ENCODE results near the gene ABHD17C. TPM values are rescaled to one million over a fixed set of nuclear protein-coding genes. Genes with fewer than 3 reads are reported as not detected.

Gene ABHD17C
- total and polyA plus RNA-seq, 7 donors, result 1.1 to 3.7 (median 2.6) TPM

DNA sequence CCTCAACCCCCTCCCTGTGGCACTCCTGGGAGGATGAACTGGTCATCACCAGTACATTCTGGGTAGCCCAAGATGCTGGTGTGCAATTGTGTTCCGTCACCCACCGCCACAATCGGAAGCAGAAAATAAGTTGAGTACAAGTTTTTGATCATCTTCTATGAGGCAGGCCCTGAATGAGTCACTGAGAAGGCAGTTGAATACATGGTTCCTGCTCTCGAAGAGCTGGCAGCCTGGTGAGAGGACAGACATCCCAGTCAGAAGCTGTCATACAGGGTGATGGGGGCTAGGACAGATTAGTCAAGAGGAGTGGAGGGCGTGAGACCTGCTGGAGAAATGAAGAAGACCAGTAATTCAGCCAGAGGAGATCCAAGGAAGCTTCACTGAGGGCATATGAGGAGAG lies 90.2 kb downstream of the ABHD17C start:
- Histone ChIP-seq H3K4me3 (no peak overlapping the region), H3K27me3 (ENCODE audit: insufficient read depth in 3 of 3, low read length in 2 of 3) (peaks cover 3 to 24% (median 5%) of the 10 kb centered on the region in 3 donors), H3K36me3 (ENCODE audit: insufficient read depth in 1 of 2, low read depth in 1 of 2) (no peaks in the 10 kb centered on the region), H3K9me3 (no peaks in the 10 kb centered on the region), H3K27ac (no peak overlapping the region), H3K4me1 (no peaks in the 10 kb centered on the region)
- TF ChIP-seq, protein P1, sequence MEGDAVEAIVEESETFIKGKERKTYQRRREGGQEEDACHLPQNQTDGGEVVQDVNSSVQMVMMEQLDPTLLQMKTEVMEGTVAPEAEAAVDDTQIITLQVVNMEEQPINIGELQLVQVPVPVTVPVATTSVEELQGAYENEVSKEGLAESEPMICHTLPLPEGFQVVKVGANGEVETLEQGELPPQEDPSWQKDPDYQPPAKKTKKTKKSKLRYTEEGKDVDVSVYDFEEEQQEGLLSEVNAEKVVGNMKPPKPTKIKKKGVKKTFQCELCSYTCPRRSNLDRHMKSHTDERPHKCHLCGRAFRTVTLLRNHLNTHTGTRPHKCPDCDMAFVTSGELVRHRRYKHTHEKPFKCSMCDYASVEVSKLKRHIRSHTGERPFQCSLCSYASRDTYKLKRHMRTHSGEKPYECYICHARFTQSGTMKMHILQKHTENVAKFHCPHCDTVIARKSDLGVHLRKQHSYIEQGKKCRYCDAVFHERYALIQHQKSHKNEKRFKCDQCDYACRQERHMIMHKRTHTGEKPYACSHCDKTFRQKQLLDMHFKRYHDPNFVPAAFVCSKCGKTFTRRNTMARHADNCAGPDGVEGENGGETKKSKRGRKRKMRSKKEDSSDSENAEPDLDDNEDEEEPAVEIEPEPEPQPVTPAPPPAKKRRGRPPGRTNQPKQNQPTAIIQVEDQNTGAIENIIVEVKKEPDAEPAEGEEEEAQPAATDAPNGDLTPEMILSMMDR (IDR thresholded peaks at IDR 0.05), result no peak
- 94 to 95% (median 95%) methylated on average over 5 of the region's 5 CpGs for WGBS, 3 donors
- intact Hi-C loops (cut with DNase I), result loop anchor here in 1 of 2 donors (10.0 kb wide), 1 partner anchor 159 kb away; no protein-coding TSS in a partner anchor
- no peak for DNase-seq
- ATAC-seq, result no peak

- WGBS, 3 donors, result 88 to 96% (median 93%) methylated on average over 5 of the region's 5 CpGs
- no peak overlapping the region for H3K27ac ChIP-seq
- no peaks in the 10 kb centered on the region for H3K9me3 ChIP-seq
- no peak overlapping the region for H3K4me3 ChIP-seq
- no peaks in the 10 kb centered on the region for H3K4me1 ChIP-seq
- peaks cover under 1 to 23% (median 3%) of the 10 kb centered on the region in 3 donors for H3K27me3 ChIP-seq (ENCODE audit: insufficient read depth in 3 of 3, low read length in 2 of 3)
- H3K36me3 ChIP-seq (ENCODE audit: insufficient read depth in 1 of 2, low read depth in 1 of 2), result no peaks in the 10 kb centered on the region
- ATAC-seq, result no peak
- TF ChIP-seq, protein P1 (IDR thresholded peaks at IDR 0.05), result no peak
- intact Hi-C loops (cut with DNase I), result loop anchor here in 1 of 2 donors (10.0 kb wide), 1 partner anchor 159 kb away; no protein-coding TSS in a partner anchor
- no peak for DNase-seq
These were observed 90.8 kb downstream of the ABHD17C start for GRCh38 chr15:80785811-80786354.

- H3K4me3 ChIP-seq, result no peak overlapping the region
- DNase-seq (no peak), ATAC-seq (no peak)
- TF ChIP-seq, protein P1 (IDR thresholded peaks at IDR 0.05), result no peak
- H3K4me1 ChIP-seq, result no peaks in the 10 kb centered on the region
- peaks cover 0 to 16% (median 3%) of the 10 kb centered on the region in 3 donors for H3K27me3 ChIP-seq (ENCODE audit: insufficient read depth in 3 of 3, low read length in 2 of 3)
- H3K27ac ChIP-seq, result no peak overlapping the region
- 81 to 88% (median 84%) methylated on average over 3 of the region's 3 CpGs for WGBS, 3 donors
- intact Hi-C loops (cut with DNase I), result loop anchor here in 1 of 2 donors (10.0 kb wide), 1 partner anchor 157 kb away; no protein-coding TSS in a partner anchor
- H3K36me3 ChIP-seq (ENCODE audit: insufficient read depth in 1 of 2, low read depth in 1 of 2), result no peaks in the 10 kb centered on the region
- H3K9me3 ChIP-seq, result no peaks in the 10 kb centered on the region
These were observed 92.2 kb downstream of the ABHD17C start for GRCh38 chr15:80787316-80787715.

- TF ChIP-seq, protein P1 (IDR thresholded peaks at IDR 0.05), result no peak
- no peak overlapping the region for H3K27ac ChIP-seq
- peaks cover 0 to 24% (median 3%) of the 10 kb centered on the region in 3 donors for H3K27me3 ChIP-seq (ENCODE audit: insufficient read depth in 3 of 3, low read length in 2 of 3)
- no peak overlapping the region for H3K4me3 ChIP-seq
- DNase-seq (no peak), ATAC-seq (no peak)
- intact Hi-C loops (cut with DNase I), result loop anchor here in 1 of 2 donors (10.0 kb wide), 1 partner anchor 156 kb away; no protein-coding TSS in a partner anchor
- WGBS, 3 donors, result 65 to 75% (median 73%) methylated on average over 6 of the region's 6 CpGs
- no peaks in the 10 kb centered on the region for H3K9me3 ChIP-seq
- no peaks in the 10 kb centered on the region for H3K4me1 ChIP-seq
- H3K36me3 ChIP-seq (ENCODE audit: insufficient read depth in 1 of 2, low read depth in 1 of 2), result no peaks in the 10 kb centered on the region
These were observed 93.4 kb downstream of the ABHD17C start for GRCh38 chr15:80788536-80788935.
